AG10803 (cell line): ENCODE results near the gene KIF5C.

Experiments used
- DNase-seq: peaks from one replicate; pipeline ENCODE4 v3.0.0; 2010; ENCODE audit warnings: low read depth
- H3K4me3 ChIP-seq: 2 replicates; pipeline ENCODE4 v1.5.1; 2011; ENCODE audit warnings: mild to moderate bottlenecking, low read length, control low read depth
- TF ChIP-seq, protein P1 (sequence below): conservative IDR thresholded peaks from 2 replicates; pipeline ENCODE4 v1.5.1; 2011; ENCODE audit warnings: mild to moderate bottlenecking, low read length, control low read depth, inconsistent platforms

KIF5C gene

DNA sequence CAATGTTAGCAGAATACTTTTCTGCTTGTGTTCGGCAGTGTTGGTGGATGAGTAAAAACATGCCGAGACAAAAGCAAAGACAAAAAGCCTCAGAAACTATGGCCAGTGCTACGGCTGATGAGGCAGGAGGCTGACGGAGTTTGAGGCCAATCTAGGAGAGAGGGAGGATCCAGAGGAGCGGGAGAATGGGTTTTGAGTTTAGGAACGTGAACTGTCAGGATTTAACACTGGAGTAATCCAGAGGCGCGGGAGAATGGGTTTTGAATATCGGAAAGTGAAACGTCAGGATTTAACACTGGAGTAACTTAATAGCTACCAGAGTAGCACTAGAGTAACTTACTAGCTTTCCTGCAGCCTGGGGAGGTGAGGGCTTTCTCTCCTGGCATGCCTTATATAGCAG lies 200.8 kb downstream of the KIF5C start:
- TF ChIP-seq, protein P1, sequence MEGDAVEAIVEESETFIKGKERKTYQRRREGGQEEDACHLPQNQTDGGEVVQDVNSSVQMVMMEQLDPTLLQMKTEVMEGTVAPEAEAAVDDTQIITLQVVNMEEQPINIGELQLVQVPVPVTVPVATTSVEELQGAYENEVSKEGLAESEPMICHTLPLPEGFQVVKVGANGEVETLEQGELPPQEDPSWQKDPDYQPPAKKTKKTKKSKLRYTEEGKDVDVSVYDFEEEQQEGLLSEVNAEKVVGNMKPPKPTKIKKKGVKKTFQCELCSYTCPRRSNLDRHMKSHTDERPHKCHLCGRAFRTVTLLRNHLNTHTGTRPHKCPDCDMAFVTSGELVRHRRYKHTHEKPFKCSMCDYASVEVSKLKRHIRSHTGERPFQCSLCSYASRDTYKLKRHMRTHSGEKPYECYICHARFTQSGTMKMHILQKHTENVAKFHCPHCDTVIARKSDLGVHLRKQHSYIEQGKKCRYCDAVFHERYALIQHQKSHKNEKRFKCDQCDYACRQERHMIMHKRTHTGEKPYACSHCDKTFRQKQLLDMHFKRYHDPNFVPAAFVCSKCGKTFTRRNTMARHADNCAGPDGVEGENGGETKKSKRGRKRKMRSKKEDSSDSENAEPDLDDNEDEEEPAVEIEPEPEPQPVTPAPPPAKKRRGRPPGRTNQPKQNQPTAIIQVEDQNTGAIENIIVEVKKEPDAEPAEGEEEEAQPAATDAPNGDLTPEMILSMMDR, result no peak
- DNase-seq, result no peak
- H3K4me3 ChIP-seq, result no peak overlapping the region
